Activated naive CD8-positive, alpha-beta T cell (primary cell): ENCODE measurements around the gene TBX10.
"Not testable (repeated sequence)": the region's sequence is repeated elsewhere in the genome, so short reads cannot be mapped to it uniquely, and the experiment has no call there.

Source experiments
- H3K27ac Mint-ChIP-seq: one replicate; pipeline ENCODE4 v1.8.0; 2021; ENCODE audit warnings: mixed read lengths
- H3K27me3 Mint-ChIP-seq: one replicate; pipeline ENCODE4 v1.8.0; 2021; ENCODE audit warnings: mixed read lengths
- H3K36me3 Mint-ChIP-seq: one replicate; pipeline ENCODE4 v1.8.0; 2021; ENCODE audit warnings: mixed read lengths
- H3K4me1 Mint-ChIP-seq: one replicate; pipeline ENCODE4 v1.8.0; 2021; ENCODE audit warnings: low read depth, mixed read lengths
- H3K4me3 Mint-ChIP-seq: one replicate; pipeline ENCODE4 v1.8.0; 2021; ENCODE audit warnings: mild to moderate bottlenecking, mixed read lengths
- H3K9me3 Mint-ChIP-seq: one replicate; pipeline ENCODE4 v1.8.0; 2021; ENCODE audit warnings: low read depth, mixed read lengths

Gene TBX10

DNA sequence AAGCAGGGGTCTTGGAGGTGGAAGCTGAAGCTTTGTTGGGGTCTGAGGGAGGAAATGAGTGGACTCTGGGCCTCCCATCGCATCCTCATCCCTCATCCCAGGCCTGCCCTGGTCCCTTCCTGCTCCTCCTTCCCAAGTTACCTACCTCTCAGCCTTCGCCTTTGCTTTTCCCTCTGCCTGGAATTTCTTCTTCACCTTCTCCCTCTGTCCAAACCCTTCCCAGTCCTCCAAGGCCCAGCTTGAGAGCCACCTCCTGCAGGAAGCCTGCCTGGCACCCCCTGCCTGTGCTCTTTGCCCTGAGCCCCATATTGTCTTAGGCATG is 7.7 kb downstream of the TBX10 start:
- H3K4me1 Mint-ChIP-seq, result peaks cover 5% of the 10 kb centered on the region
- H3K27me3 Mint-ChIP-seq, result no peaks in the 10 kb centered on the region
- H3K36me3 Mint-ChIP-seq, result no peaks in the 10 kb centered on the region
- no peaks in the 10 kb centered on the region for H3K9me3 Mint-ChIP-seq
- H3K4me3 Mint-ChIP-seq, result peak overlapping the region; percentile 56
- peak overlapping the region; percentile 61 for H3K27ac Mint-ChIP-seq

- H3K27ac Mint-ChIP-seq, result no peak overlapping the region
- no peaks in the 10 kb centered on the region for H3K9me3 Mint-ChIP-seq
- H3K27me3 Mint-ChIP-seq, result no peaks in the 10 kb centered on the region
- no peaks in the 10 kb centered on the region for H3K36me3 Mint-ChIP-seq
- H3K4me1 Mint-ChIP-seq, result peaks cover 5% of the 10 kb centered on the region
- H3K4me3 Mint-ChIP-seq, result peak overlapping the region; percentile 90
These were observed 8.2 kb downstream of the TBX10 start for GRCh38 chr11:67631411-67631810.

DNA sequence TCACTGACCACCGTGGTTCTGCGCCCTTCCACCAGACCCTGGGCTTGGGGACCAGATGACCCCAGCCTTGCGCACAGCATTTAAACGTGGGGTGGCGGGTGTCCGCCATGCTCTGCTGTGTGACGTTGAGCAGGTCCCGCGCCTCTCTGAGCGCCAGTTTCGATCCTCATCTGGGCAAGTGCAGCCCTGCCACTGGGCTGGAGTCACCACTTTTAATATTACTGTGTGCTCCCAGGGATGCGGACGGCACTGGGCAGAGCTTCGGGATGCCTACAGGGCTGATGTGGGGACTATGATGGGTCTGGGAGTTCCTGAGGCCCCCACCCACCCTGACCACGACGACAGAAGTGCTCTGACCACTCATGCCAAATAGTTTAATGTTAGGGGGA is 8.6 kb downstream of the TBX10 start:
- H3K27ac Mint-ChIP-seq, result peak overlapping the region; percentile 83
- H3K4me1 Mint-ChIP-seq, result peaks cover 5% of the 10 kb centered on the region
- no peaks in the 10 kb centered on the region for H3K27me3 Mint-ChIP-seq
- H3K36me3 Mint-ChIP-seq, result no peaks in the 10 kb centered on the region
- peak overlapping the region; percentile 90 for H3K4me3 Mint-ChIP-seq
- no peaks in the 10 kb centered on the region for H3K9me3 Mint-ChIP-seq

DNA sequence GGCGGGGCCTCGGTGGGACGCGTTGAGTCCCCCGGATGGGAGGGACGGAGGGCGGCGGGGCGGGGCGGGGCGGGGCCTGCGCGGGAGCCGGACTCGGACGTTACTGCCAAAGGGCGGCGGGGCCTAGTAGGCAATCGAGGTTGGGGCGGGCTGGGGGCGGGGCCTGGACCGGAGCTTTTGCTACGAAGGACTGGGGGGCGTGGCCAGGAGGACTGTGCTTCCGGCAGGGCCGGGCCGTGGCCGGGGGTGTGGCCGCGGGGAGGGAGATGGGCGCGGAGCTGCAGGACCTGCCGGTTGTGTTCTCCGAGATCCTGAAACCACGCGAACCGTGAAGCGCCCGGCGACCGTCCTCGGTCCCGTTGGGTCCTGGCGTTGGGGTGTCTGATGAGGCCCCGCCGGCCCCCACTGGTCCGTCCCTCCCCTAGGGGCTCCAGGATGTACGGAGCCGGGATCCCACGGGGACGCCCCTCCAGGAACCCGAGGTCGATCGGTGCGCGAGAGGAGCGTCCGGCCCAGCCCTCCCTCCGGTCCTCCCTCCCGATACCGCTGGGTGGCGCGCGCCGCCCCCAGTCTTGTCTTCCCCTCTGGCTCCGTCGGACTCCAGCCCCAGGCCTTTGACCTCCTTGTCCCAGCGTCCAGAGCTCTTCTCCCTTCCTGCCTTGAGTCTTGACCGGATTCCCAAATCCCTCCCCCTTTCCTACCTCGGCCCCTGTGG is 9.2 kb downstream of the TBX10 start:
- Mint-ChIP-seq H3K27ac (peak overlapping the region; percentile 83), H3K27me3 (no peaks in the 10 kb centered on the region), H3K4me3 (peak overlapping the region; percentile 90), H3K36me3 (no peaks in the 10 kb centered on the region), H3K9me3 (no peaks in the 10 kb centered on the region), H3K4me1 (peaks cover 5% of the 10 kb centered on the region)

GRCh38 chr11:67629386-67630227 is 10.0 kb downstream of the TBX10 start, which contains the start of gene NUDT8:
TSS of gene NUDT8 (minus strand) at chr11:67629937. CDS start at chr11:67629911, 26 bp downstream.
- peak within 1 kb of the TSS; percentile 83 for H3K27ac Mint-ChIP-seq
- no peaks in the 10 kb centered on the region for H3K9me3 Mint-ChIP-seq
- H3K36me3 Mint-ChIP-seq, result no peaks in the 10 kb centered on the region
- peaks cover 5% of the 10 kb centered on the region for H3K4me1 Mint-ChIP-seq
- H3K27me3 Mint-ChIP-seq, result no peaks in the 10 kb centered on the region
- peak within 1 kb of the TSS; percentile 90 for H3K4me3 Mint-ChIP-seq

DNA sequence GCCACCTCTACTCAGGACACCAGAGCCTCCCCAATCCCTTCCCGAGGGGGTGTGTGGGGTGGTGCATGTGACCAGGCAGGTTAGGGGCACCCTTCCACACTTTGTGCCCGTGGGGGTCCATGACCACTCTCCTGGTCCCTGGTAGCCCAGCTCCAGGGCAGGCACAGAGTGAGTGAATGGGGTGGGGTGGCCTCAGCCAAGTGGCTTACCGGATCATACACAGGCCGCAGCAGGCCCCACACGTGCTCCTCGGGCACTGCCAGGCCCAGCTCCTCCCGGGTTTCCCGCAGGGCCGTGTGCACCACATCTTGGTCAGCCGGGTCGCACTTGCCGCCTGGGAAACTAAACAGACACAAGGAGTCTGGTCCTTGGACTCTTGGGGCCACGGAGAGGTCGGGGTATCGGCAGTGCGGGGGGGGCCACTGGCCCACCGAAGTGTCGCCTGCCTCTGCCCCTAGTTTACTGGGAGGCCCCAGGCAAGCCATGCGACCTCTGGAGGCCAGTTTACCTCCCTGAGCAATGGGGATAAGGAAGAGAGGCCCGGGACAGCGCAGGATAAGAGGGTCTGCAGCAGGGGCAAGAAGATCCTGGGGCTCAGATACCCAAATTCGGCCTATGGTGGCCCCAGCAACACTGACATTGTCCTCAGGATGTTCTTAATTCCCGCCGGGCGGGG is 10.7 kb downstream of the TBX10 start:
- H3K9me3 Mint-ChIP-seq, result no peaks in the 10 kb centered on the region
- H3K4me3 Mint-ChIP-seq, result peak overlapping the region; percentile 61
- peak overlapping the region; percentile 10 for H3K27ac Mint-ChIP-seq
- no peaks in the 10 kb centered on the region for H3K27me3 Mint-ChIP-seq
- no peaks in the 10 kb centered on the region for H3K36me3 Mint-ChIP-seq
- peaks cover 5% of the 10 kb centered on the region for H3K4me1 Mint-ChIP-seq

- no peaks in the 10 kb centered on the region for H3K27me3 Mint-ChIP-seq
- no peak overlapping the region for H3K4me3 Mint-ChIP-seq
- H3K9me3 Mint-ChIP-seq, result no peaks in the 10 kb centered on the region
- peaks cover 5% of the 10 kb centered on the region for H3K4me1 Mint-ChIP-seq
- H3K27ac Mint-ChIP-seq, result no peak overlapping the region
- no peaks in the 10 kb centered on the region for H3K36me3 Mint-ChIP-seq
These were observed 11.5 kb downstream of the TBX10 start for GRCh38 chr11:67627812-67628624.

GRCh38 chr11:67627441-67627811 is 12.1 kb downstream of the TBX10 start:
- Mint-ChIP-seq H3K4me3 (no peak overlapping the region), H3K27ac (no peak overlapping the region), H3K36me3 (no peaks in the 10 kb centered on the region), H3K9me3 (no peaks in the 10 kb centered on the region), H3K4me1 (peaks cover 5% of the 10 kb centered on the region), H3K27me3 (no peaks in the 10 kb centered on the region)

GRCh38 chr11:67626970-67627369 is 12.6 kb downstream of the TBX10 start:
- peaks cover 5% of the 10 kb centered on the region for H3K4me1 Mint-ChIP-seq
- no peaks in the 10 kb centered on the region for H3K27me3 Mint-ChIP-seq
- H3K27ac Mint-ChIP-seq, result no peak overlapping the region
- no peaks in the 10 kb centered on the region for H3K9me3 Mint-ChIP-seq
- H3K4me3 Mint-ChIP-seq, result no peak overlapping the region
- no peaks in the 10 kb centered on the region for H3K36me3 Mint-ChIP-seq

DNA sequence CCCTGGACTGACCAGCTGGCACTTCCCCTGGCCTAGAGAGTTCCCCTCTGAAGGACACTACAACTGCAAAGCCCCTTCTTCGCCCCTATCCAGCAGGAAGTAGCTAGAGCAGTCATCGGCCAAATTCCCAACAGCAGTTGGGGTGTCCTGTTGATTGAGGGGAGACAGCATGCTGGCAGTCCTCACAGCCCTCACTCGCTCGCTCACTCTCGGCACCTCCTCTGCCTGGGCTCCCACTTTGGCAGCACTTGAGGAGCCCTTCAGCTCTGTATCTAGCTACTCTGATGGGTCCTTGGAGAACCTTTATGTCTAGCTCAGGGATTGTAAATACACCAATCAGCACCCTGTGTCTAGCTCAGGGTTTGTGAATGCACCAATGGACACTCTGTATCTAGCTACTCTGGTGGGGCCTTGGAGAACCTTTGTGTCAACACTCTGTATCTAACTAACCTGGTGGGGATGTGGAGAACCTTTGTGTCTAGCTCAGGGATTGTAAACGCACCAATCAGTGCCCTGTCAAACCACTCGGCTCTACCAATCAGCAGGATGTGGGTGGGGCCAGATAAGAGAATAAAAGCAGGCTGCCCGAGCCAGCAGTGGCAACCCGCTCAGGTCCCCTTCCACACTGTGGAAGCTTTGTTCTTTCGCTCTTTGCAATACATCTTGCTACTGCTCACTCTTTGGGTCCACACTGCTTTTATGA is 13.3 kb downstream of the TBX10 start:
- H3K4me3 Mint-ChIP-seq, H3K9me3 Mint-ChIP-seq, H3K4me1 Mint-ChIP-seq, H3K27me3 Mint-ChIP-seq, H3K27ac Mint-ChIP-seq, H3K36me3 Mint-ChIP-seq: not testable (repeated sequence)

GRCh38 chr11:67623795-67624194 is 15.8 kb downstream of the TBX10 start:
- not testable (repeated sequence) for H3K4me3 Mint-ChIP-seq, H3K9me3 Mint-ChIP-seq, H3K36me3 Mint-ChIP-seq, H3K27me3 Mint-ChIP-seq, H3K27ac Mint-ChIP-seq, H3K4me1 Mint-ChIP-seq

- not testable (repeated sequence) for H3K4me3 Mint-ChIP-seq, H3K9me3 Mint-ChIP-seq, H3K27me3 Mint-ChIP-seq, H3K36me3 Mint-ChIP-seq, H3K4me1 Mint-ChIP-seq, H3K27ac Mint-ChIP-seq
These were observed 16.7 kb downstream of the TBX10 start for GRCh38 chr11:67622905-67623304.

DNA sequence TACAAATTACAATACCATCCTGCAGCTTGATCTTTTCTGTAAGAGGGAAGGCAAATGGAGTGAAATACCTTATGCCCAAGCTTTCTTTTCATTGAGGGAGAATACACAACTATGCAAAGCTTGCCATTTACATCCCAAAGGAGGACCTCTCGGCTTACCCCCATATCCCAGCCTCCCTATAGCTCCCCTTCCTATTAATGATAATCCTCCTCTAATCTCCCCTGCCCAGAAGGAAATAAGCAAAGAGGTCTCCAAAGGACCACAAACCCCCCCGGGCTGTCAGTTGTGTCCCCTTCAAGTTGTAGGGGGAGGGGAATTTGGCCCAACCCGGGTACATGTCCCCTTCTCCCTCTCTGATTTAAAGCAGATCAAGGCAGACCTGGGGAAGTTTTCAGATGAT is 17.6 kb downstream of the TBX10 start:
- not testable (repeated sequence) for H3K27me3 Mint-ChIP-seq, H3K4me1 Mint-ChIP-seq, H3K4me3 Mint-ChIP-seq, H3K9me3 Mint-ChIP-seq, H3K27ac Mint-ChIP-seq, H3K36me3 Mint-ChIP-seq

DNA sequence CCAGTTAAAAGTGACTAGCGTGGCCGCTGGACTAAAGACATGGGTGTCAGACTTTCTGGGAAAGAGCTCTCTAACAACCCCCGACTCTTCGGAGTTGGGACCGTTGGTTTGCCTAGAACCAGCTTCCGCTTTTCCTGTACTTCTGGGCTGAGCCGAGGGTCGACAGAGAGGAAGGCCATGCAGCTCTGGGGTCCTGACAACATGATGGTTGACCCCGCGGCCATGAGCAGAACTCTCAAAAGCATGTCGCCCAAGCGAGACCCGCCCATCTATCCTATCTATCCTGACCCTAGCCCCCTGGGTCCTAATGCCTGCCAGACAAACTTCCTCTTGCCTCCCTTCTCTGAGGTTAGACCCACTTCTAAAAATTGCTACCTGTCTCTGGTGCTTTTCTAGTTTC is 18.9 kb downstream of the TBX10 start:
- not testable (repeated sequence) for H3K4me3 Mint-ChIP-seq, H3K9me3 Mint-ChIP-seq, H3K27me3 Mint-ChIP-seq, H3K27ac Mint-ChIP-seq, H3K36me3 Mint-ChIP-seq, H3K4me1 Mint-ChIP-seq
